GM11168 (cell line): ENCODE results near the gene SDK1.
"Not testable (repeated sequence)": the region's sequence is repeated elsewhere in the genome, so short reads cannot be mapped to it uniquely, and the experiment has no call there.

Source experiments
- in situ Hi-C: fragments of 300-500 bp; cut with MboI; formaldehyde crosslinking; loops from one replicate; pipeline ENCODE4 v1.12.0; 2022; ENCODE audit warnings: low sequenced_read_pairs; ENCODE audit not compliant: unreplicated experiment

SDK1 gene

DNA sequence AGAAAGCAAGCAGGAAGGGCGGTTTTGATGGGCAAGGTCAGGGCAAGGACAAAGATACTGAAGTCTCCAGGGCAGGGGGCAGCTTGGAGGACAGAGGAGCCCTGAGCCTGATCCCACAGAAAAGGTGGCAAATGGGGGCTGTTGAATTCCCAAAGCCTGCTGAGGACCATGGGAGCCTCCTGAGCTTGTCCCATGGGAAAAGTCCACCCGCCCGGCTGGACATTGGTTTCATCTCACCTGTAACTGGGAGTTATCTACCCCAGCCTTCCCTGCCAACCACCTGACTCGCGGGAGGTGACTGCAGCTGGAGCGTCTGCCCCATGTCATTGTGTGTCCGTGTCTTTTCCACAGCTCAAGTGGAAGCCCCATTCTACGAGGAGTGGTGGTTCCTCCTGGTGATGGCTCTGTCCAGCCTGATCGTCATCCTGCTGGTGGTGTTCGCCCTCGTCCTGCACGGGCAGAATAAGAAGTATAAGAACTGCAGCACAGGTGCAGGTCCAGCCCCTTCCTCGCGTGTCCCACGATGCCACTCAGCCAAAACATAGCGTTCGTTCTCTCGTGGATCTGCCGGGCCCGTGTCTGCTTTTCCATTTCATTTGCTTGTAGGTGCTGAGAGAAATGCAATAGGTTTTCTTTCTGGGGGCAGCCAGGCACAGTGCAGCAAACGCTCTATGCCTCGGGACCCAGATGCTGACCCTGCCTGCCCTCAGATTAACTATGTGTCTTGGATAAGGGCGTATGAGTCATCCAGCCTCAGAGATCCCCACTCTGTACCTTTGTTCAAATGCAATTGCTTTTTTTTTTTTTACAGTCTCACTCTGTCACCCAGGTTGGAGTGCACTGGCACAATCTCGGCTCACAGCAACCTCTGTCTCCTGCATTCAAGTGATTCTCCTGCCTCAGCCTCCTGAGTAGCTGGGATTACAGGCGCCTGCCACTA, 936.5 kb downstream of the SDK1 start:
- in situ Hi-C loops, result no loop called here

DNA sequence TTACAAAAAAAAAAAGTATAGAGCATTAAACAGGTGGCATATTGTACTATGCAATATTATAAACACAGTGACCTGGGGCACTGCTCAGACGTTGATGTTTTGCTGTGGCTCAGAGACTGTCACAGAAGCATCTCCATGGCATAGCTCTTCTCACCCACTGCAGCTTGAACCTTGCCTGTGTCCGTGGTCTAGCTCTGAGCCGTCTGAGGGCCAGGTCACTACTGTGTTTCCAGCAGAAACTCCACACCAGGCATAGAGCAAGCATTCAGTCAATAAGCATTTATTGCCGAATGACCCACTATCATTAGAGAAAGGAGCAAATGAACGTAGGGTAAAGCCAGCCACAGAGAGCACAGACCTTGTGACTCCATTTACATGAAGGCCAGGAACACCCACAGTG, 937.8 kb downstream of the SDK1 start:
- in situ Hi-C loops, result no loop called here

DNA sequence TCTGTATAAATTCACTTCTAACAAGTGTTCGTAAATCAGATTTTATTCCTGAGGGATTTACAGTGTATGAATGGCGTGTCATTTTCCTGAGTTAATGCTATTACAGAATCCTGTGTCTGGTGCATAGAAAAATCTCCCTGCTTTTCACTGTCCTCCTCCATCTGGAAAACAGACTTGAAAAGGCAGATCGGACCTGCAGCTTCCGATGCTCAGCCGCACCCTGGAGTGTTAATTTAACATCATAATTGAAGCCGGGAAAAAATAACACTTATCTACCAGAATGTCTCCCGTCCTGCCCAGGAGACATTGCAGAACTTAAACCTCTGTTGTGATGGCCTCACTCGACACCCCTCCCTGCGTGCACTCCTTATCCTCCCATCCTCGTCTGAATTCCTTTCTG, 939.0 kb downstream of the SDK1 start:
- in situ Hi-C loops, result no loop called here

GRCh38 chr7:4240520-4241303, 939.7 kb downstream of the SDK1 start:
- in situ Hi-C loops, result no loop called here

GRCh38 chr7:4241304-4241612, 940.2 kb downstream of the SDK1 start:
- in situ Hi-C loops, result no loop called here

- in situ Hi-C loops, result no loop called here
Observed at GRCh38 chr7:4241791-4242190, 940.7 kb downstream of the SDK1 start.

GRCh38 chr7:4242706-4243105, 941.7 kb downstream of the SDK1 start:
- in situ Hi-C loops, result no loop called here

GRCh38 chr7:4244041-4244440, 943.0 kb downstream of the SDK1 start:
- in situ Hi-C loops, result no loop called here

DNA sequence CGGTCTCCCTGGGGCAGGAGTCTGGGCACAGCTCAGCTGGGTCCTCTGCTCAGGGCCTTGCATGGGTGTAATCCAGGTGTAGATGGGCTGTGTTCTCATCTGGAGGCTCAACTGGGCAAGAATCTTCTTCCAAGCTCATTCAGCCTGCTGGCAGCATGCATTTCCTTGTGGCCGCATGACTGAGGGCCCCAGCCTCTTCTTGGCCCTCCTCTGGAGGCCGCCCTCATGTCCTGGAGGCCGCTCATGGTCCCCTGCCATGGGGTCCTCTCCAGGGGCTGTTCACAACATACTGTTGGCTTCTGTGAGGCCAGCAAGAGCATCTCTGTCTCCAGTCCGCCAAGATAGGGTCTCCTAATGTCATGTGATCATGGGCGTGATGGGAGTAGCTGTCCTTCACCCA, 943.6 kb downstream of the SDK1 start:
- in situ Hi-C loops, result no loop called here

GRCh38 chr7:4245135-4245865, 944.2 kb downstream of the SDK1 start:
- in situ Hi-C loops, result no loop called here

GRCh38 chr7:4245866-4246470, 944.9 kb downstream of the SDK1 start:
- in situ Hi-C loops, result no loop called here

DNA sequence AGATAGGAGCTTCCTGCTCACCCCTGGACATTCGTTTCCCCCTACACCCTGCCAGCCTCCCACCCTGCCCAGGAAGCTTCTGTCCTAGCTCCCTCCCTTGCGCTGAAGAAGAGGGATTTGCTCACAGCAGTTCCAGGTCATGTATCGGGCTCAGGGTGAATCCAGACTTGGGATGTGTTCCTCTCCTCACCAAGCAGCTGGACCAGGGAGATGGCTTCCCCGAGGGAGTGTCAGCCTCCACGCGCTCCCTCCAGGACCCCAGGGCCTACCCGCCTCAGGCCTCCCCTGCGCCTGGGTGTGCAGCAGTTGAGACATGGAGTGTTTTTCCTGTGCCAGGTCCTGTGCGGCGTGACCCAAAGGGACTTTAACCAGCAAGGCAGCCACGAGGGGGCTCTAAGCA, 945.5 kb downstream of the SDK1 start:
- in situ Hi-C loops, result no loop called here

GRCh38 chr7:4247106-4247876, 946.2 kb downstream of the SDK1 start:
- in situ Hi-C loops, result no loop called here

DNA sequence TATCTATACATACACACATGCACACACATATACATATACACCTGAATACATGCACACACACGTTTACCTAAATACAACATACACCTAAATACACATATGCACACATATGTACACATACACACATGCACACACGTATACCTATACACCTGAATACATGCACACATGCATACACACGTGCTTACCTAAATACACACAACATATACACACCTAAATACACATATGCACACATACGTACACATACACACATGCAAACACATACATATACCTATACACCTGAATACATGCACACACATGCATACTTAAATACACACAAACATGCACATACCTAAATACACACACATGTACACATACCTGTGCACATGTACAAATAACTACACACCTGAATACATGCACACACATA, 947.2 kb downstream of the SDK1 start:
- in situ Hi-C loops, result no loop called here

GRCh38 chr7:4249241-4249640, 948.2 kb downstream of the SDK1 start:
- in situ Hi-C loops, result no loop called here

- in situ Hi-C loops, result no loop called here
Observed at GRCh38 chr7:4255336-4255735, 954.3 kb downstream of the SDK1 start.

DNA sequence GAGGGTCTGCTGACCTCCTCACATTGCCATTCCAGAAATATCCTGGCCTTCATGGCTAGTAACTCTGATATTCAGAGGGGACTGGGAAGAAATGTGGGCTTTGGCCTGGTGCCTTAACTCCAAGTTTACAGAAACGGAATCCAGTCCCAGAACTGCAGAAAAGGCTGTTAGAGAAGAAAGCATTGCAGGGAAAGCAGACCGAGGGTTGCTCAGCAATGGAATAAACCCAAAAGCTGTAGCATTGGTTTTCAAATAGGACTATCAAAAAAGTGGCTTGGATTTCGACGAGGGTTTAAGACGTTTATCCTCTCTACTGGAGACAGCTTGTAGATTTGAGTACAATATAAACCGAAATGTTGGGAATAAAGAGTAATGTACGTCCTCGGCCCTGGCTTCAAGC, 955.2 kb downstream of the SDK1 start:
- in situ Hi-C loops, result no loop called here

DNA sequence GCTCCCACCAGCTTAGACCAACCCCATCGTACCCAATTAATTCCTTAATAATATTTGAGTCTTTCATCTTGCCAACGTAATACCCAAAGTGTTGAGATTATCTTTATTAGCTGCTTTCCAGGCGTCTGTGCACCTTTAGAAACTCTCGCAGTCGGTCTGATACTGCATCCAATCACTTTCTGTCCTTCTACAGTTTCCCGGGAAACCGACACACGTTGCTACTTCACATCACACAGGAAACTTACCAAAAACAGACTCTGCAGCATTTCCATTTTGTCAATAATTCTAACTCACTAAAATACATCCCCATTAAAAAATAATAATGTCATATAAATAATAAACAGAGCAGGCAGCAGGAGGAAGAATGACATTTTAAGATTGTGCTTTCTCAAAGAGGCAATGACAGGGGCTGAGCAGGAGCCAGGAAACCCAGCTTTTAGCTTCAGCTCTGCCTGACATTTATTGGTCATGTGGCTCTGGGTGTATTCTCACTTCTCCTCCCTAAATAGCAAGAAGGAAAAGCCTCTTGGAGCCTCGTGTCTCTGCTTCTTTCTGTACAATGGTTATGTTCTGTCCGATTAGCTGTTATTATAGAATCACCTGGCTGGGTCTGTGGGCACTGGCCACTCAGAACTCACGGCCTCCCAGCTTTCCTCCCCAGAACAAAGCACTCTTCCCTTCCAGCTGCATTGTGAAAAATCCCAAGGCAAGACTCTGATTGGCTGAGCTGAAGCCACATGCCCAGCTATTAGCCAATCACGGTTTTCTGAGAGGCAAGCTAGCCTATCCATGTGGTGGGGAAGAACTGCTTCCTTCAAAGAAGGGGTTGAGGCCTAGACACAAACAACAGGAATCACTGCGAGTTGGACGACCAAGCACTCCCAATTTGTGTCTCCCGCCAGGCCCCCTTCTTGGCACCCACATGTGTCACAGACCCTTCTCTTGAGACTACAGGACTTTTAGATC, 956.4 kb downstream of the SDK1 start:
- in situ Hi-C loops, result no loop called here

GRCh38 chr7:4260116-4260515, 959.1 kb downstream of the SDK1 start:
- in situ Hi-C loops, result not testable (repeated sequence)
